ENCODE data around the gene TPP2. TPM values are rescaled to one million over a fixed set of nuclear protein-coding genes. Genes with fewer than 3 reads are reported as not detected.

Gene TPP2
- total RNA-seq, 4 donors from 2014 or later, result 26.2 to 61.0 (median 30.5) TPM

- H3K4me3 ChIP-seq, result no peak overlapping the region
- TF ChIP-seq, protein P1, sequence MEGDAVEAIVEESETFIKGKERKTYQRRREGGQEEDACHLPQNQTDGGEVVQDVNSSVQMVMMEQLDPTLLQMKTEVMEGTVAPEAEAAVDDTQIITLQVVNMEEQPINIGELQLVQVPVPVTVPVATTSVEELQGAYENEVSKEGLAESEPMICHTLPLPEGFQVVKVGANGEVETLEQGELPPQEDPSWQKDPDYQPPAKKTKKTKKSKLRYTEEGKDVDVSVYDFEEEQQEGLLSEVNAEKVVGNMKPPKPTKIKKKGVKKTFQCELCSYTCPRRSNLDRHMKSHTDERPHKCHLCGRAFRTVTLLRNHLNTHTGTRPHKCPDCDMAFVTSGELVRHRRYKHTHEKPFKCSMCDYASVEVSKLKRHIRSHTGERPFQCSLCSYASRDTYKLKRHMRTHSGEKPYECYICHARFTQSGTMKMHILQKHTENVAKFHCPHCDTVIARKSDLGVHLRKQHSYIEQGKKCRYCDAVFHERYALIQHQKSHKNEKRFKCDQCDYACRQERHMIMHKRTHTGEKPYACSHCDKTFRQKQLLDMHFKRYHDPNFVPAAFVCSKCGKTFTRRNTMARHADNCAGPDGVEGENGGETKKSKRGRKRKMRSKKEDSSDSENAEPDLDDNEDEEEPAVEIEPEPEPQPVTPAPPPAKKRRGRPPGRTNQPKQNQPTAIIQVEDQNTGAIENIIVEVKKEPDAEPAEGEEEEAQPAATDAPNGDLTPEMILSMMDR (IDR thresholded peaks at IDR 0.05), result no peak
- TF ChIP-seq POLR2A (IDR thresholded peaks at IDR 0.05) (no peak), POLR2AphosphoS5 (IDR thresholded peaks at IDR 0.05) (no peak), EP300 (IDR thresholded peaks at IDR 0.05) (no peak)
- no peaks in the 10 kb centered on the region for H3K9me3 ChIP-seq
- WGBS, result 97% methylated on average over 2 of the region's 2 CpGs
- peaks cover 37% of the 10 kb centered on the region for H3K36me3 ChIP-seq
- DNase-seq (ENCODE audit: low spot score in 2 of 2), result no peak
- no peak overlapping the region for H3K27ac ChIP-seq
- H3K27me3 ChIP-seq, result no peaks in the 10 kb centered on the region
- H3K4me1 ChIP-seq, result no peaks in the 10 kb centered on the region
Measured at GRCh38 chr13:102608974-102609373, 12.2 kb downstream of the TPP2 start.

GRCh38 chr13:102609696-102610095 is 12.9 kb downstream of the TPP2 start:
- DNase-seq (ENCODE audit: low spot score in 2 of 2), result no peak
- Histone ChIP-seq H3K27ac (no peak overlapping the region), H3K27me3 (no peaks in the 10 kb centered on the region), H3K9me3 (no peaks in the 10 kb centered on the region), H3K4me1 (no peaks in the 10 kb centered on the region), H3K36me3 (peaks cover 37% of the 10 kb centered on the region), H3K4me3 (no peak overlapping the region)
- WGBS, result 87% methylated on average over 4 of the region's 4 CpGs
- TF ChIP-seq POLR2A (IDR thresholded peaks at IDR 0.05) (no peak), EP300 (IDR thresholded peaks at IDR 0.05) (no peak)
- TF ChIP-seq, protein P1 (IDR thresholded peaks at IDR 0.05), result no peak

DNA sequence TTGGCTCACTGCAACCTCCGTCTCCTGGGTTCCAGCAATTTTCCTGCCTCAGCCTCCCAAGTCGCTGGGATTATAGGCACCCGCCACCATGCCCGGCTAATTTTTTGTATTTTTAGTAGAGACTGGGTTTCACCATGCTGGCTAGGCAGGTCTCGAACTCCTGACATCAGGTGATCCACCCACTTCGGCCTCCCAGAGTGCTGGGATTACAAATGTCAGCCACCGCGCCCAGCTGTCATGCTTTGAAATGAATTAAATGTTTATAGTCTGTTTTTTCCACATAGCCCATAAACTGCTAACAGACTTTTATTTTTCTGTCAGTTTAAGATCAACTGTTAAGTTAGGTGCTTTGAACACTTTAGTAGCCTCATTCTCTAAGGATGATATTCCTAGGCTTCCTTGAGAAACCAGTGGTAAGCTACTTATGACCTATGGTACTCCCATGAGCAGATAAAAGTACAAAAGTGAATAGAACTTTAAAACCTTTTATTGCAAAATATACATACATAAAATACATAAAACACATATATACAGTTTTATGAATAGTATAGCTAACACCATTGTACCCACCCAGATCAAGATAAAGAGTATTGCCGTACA is 13.6 kb downstream of the TPP2 start:
- Histone ChIP-seq H3K27ac (no peak overlapping the region), H3K36me3 (peaks cover 41% of the 10 kb centered on the region), H3K27me3 (no peaks in the 10 kb centered on the region), H3K4me3 (no peak overlapping the region), H3K9me3 (no peaks in the 10 kb centered on the region), H3K4me1 (no peaks in the 10 kb centered on the region)
- 89% methylated on average over 9 of the region's 9 CpGs for WGBS
- DNase-seq (ENCODE audit: low spot score in 2 of 2), result no peak
- TF ChIP-seq, protein P1 (IDR thresholded peaks at IDR 0.05), result no peak
- TF ChIP-seq POLR2A (IDR thresholded peaks at IDR 0.05), result no peak
- no peak for TF ChIP-seq EP300 (IDR thresholded peaks at IDR 0.05)
- no peak for TF ChIP-seq POLR2AphosphoS5 (IDR thresholded peaks at IDR 0.05)

- H3K9me3 ChIP-seq, result no peaks in the 10 kb centered on the region
- DNase-seq (ENCODE audit: low spot score in 2 of 2), result no peak
- 94% methylated on average over 4 of the region's 4 CpGs for WGBS
- no peaks in the 10 kb centered on the region for H3K4me1 ChIP-seq
- no peak overlapping the region for H3K27ac ChIP-seq
- peaks cover 73% of the 10 kb centered on the region for H3K36me3 ChIP-seq
- H3K4me3 ChIP-seq, result no peak overlapping the region
- H3K27me3 ChIP-seq, result no peaks in the 10 kb centered on the region
- TF ChIP-seq POLR2A (IDR thresholded peaks at IDR 0.05) (no peak), EP300 (IDR thresholded peaks at IDR 0.05) (no peak), POLR2AphosphoS5 (IDR thresholded peaks at IDR 0.05) (no peak)
- TF ChIP-seq, protein P1 (IDR thresholded peaks at IDR 0.05), result no peak
Measured at GRCh38 chr13:102617697-102618350, 21.0 kb downstream of the TPP2 start.

DNA sequence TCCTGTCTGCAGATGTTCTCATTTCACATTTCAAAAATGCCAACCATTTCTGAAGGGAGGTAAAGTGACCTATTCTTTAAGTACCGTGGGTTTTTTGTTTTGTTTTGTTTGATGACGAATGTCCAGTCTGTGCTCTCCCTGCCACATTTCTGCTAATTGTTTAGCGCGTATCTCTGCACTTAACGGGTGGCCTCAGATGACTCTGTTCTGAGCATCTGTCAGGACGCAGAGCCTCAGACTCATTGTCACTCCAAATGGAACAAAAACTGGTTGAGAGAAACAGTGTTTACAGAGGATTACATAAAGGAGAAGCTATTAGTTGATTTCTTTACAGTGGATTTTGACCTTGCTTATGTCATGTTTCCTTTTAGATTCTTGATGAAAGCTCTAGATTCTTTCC is 23.7 kb downstream of the TPP2 start:
- Histone ChIP-seq H3K27me3 (no peaks in the 10 kb centered on the region), H3K9me3 (no peaks in the 10 kb centered on the region), H3K4me1 (no peaks in the 10 kb centered on the region), H3K27ac (no peak overlapping the region), H3K4me3 (no peak overlapping the region), H3K36me3 (peaks cover 86% of the 10 kb centered on the region)
- WGBS, result 91% methylated on average over 6 of the region's 6 CpGs
- TF ChIP-seq EP300 (IDR thresholded peaks at IDR 0.05), result no peak
- TF ChIP-seq, protein P1 (IDR thresholded peaks at IDR 0.05), result no peak
- no peak for TF ChIP-seq POLR2A (IDR thresholded peaks at IDR 0.05)
- no peak for DNase-seq (ENCODE audit: low spot score in 2 of 2)

Data from suprapubic skin (tissue), 4 donors.